K562 (cell line): Measurements from ENCODE around the gene GPHA2. TPM values are rescaled to one million over a fixed set of nuclear protein-coding genes. Genes with fewer than 3 reads are reported as not detected.

Source experiments
- ATAC-seq: fragments of 200-7000 bp; cut with Tn5 transposase; 3 replicates; pipeline ENCODE4 v1.9.1; 2020; ENCODE audit warnings: moderate library complexity
- BruUV-seq: library from RNA; stranded (reverse); fragments of 400-500 nt; replicated peaks from 2 replicates; lab custom pipeline; 2021; lab: Mats Ljungman, UMichigan
- CTCF ChIA-PET: fragments of 300-600 bp; formaldehyde crosslinking; extraction: SDS; loops from one replicate; lab custom pipeline; 2021; ENCODE audit warnings: low intra/inter-chr PET ratio; lab: Yijun Ruan, JAX
- POLR2A ChIA-PET: fragments of 300-600, 350-650 bp; sonication (Branson Sonifier 250); formaldehyde crosslinking; extraction: SDS; loops from one replicate; lab custom pipeline; 2021; ENCODE audit warnings: antibody characterized with exemption, inconsistent platforms; lab: Yijun Ruan, JAX
- DNase-seq, 4 experiments: peaks; one replicate each; pipeline versions ENCODE4 v3.0.0 to v3.0.0-alpha.2; 2011 to 2018; ENCODE audit warnings: low spot score in 3 of 4, mixed read lengths in 3 of 4; ENCODE audit errors: extremely low read depth in 1 of 4
- FAIRE-seq: peaks from 2 replicates; lab custom pipeline; 2011; peaks lifted over from hg19 to GRCh38; lab: Jason Lieb, UNC
- H2AFZ ChIP-seq: 2 replicates; pipeline ENCODE4 v1.6.0; 2011; ENCODE audit warnings: low read depth, low read length, control low read depth, inconsistent platforms
- H3K27ac ChIP-seq: fragments of 200-600 bp; 3 replicates; pipeline ENCODE4 v1.8.0; 2011; ENCODE audit warnings: low read depth, mild to moderate bottlenecking, control low read depth, inconsistent platforms, low read length, moderate library complexity, mixed read lengths; ENCODE audit errors: extremely low read depth
- H3K27me3 ChIP-seq, 2 experiments: fragments of 300-600 bp in 1 of 2; 2 replicates in 1 of 2; 3 replicates in 1 of 2; pipeline versions ENCODE4 v1.6.0 to v1.8.0; 2011; ENCODE audit warnings: inconsistent platforms in 2 of 2, low read length in 2 of 2, mild to moderate bottlenecking in 1 of 2, mixed read lengths in 1 of 2, moderate library complexity in 1 of 2; ENCODE audit not compliant: control insufficient read depth in 2 of 2, insufficient read depth in 2 of 2
- H3K36me3 ChIP-seq: fragments of 300-600 bp; 3 replicates; pipeline ENCODE4 v1.8.0; 2011; ENCODE audit warnings: mild to moderate bottlenecking, low read length, inconsistent platforms; ENCODE audit not compliant: control insufficient read depth, insufficient read depth
- H3K4me1 ChIP-seq, 2 experiments: fragments of 200-600 bp in 1 of 2; replicated peaks in 1 of 2; 2 replicates in 1 of 2; 3 replicates in 1 of 2; pipeline versions ENCODE4 v1.5.1 to v1.8.0; 2011; ENCODE audit warnings: inconsistent platforms in 2 of 2, low read length in 2 of 2, mild to moderate bottlenecking in 1 of 2, mixed read lengths in 1 of 2, moderate library complexity in 1 of 2; ENCODE audit not compliant: control insufficient read depth in 2 of 2, insufficient read depth in 2 of 2
- H3K4me2 ChIP-seq: 2 replicates; pipeline ENCODE4 v1.6.1; 2011; ENCODE audit warnings: low read length, control low read depth, inconsistent platforms, mixed read lengths; ENCODE audit not compliant: insufficient read depth
- H3K4me3 ChIP-seq: fragments of 200-600 bp; sonication (generic), shearing (Covaris generic); 2 replicates; pipeline ENCODE4 v1.5.1; 2016; ENCODE audit warnings: control low read depth, inconsistent platforms
- H3K79me2 ChIP-seq: fragments of 200-600 bp; 3 replicates; pipeline ENCODE4 v1.8.0; 2011; ENCODE audit warnings: low read length, inconsistent platforms; ENCODE audit not compliant: control insufficient read depth, insufficient read depth
- H3K9ac ChIP-seq, 2 experiments: 2 replicates each; pipeline versions ENCODE4 v1.6.0 to v1.6.1; 2011; ENCODE audit warnings: low read depth in 2 of 2, low read length in 2 of 2, control low read depth in 1 of 2, inconsistent platforms in 1 of 2, mild to moderate bottlenecking in 1 of 2, mixed read lengths in 1 of 2; ENCODE audit not compliant: insufficient read depth in 1 of 2
- H3K9me1 ChIP-seq: one replicate; pipeline ENCODE4 v1.6.0; 2011; ENCODE audit warnings: inconsistent platforms, mild to moderate bottlenecking, low read length, moderate library complexity; ENCODE audit not compliant: control insufficient read depth, insufficient read depth
- H3K9me3 ChIP-seq: replicated peaks from 2 replicates; pipeline ENCODE4 v1.5.1; 2011; ENCODE audit warnings: low read depth, low read length, inconsistent platforms; ENCODE audit not compliant: control insufficient read depth, insufficient read depth
- H4K20me1 ChIP-seq: replicated peaks from 2 replicates; pipeline ENCODE4 v1.6.1; 2011; ENCODE audit warnings: low read length, inconsistent platforms, mixed read lengths; ENCODE audit not compliant: control insufficient read depth, insufficient read depth
- RBFOX2 ChIP-seq: fragments of 200-400 bp; formaldehyde crosslinking; IDR thresholded peaks from 2 replicates; pipeline ENCODE4 v1.6.1; 2017; ENCODE audit warnings: low read depth, mild to moderate bottlenecking, low read length, moderate library complexity
- WGBS: fragments of 100-300 bp; shearing (Covaris generic); methylation state at CpG from one replicate; pipeline ENCODE4 v1.1.6; 2016; ENCODE audit warnings: low coverage, mixed read lengths; ENCODE audit not compliant: insufficient coverage; ENCODE audit errors: missing lambda C conversion rate; 5-methylcytosine and 5-hydroxymethylcytosine counted together
- in situ Hi-C: fragments of 300-500 bp; cut with MboI; formaldehyde crosslinking; loops from 4 replicates; pipeline ENCODE4 v1.15.0; 2018; ENCODE audit warnings: inconsistent platforms, mixed read lengths
- intact Hi-C: fragments of 100-400 bp; cut with micrococcal nuclease; formaldehyde crosslinking; loops from 2 replicates; pipeline ENCODE4 v1.14.2; 2022
- polyA plus RNA-seq, 8 experiments: library from polyadenylated mRNA; depleted of rRNA in 4 of 8; stranded (reverse) in 5 of 8; unstranded in 3 of 8; fragments of >200 nt; fragmentation: Nextera tagmentation in 2 of 8; fragmentation: Illumina TruSeq in 1 of 8; extraction: Ambion mirVana in 2 of 8; extraction: Trizol in 1 of 8; gene quantifications; 2 replicates each; pipeline versions ENCODE4 v1.2.1 to v1.2.3, GENCODE V29; 2011 to 2014; ENCODE audit warnings: inconsistent platforms in 1 of 8, missing spikeins in 1 of 8
- total RNA-seq, 7 experiments: library from RNA; depleted of rRNA in 6 of 7; stranded (reverse); fragments of >200 nt in 6 of 7; fragmentation: Illumina TruSeq in 2 of 7; extraction: Trizol in 2 of 7; gene quantifications; 2 replicates each; pipeline versions ENCODE4 v1.2.1 to v1.2.3, GENCODE V29; 2011 to 2021; ENCODE audit warnings: low replicate concordance in 1 of 7
- TF ChIP-seq, protein P1 (sequence below): fragments of 200-800 bp; sonication (Bioruptor generic); IDR thresholded peaks from 2 replicates; pipeline ENCODE4 v1.6.1; 2016; ENCODE audit warnings: missing genetic modification characterization, missing compliant biosample characterization

GPHA2 gene
- total and polyA plus RNA-seq, 9 of the 15 experiments (the other 6 are each of a cell fraction or from before 2014, with no cell fraction given): 0.17 to 0.22 TPM; not detected in 7

DNA sequence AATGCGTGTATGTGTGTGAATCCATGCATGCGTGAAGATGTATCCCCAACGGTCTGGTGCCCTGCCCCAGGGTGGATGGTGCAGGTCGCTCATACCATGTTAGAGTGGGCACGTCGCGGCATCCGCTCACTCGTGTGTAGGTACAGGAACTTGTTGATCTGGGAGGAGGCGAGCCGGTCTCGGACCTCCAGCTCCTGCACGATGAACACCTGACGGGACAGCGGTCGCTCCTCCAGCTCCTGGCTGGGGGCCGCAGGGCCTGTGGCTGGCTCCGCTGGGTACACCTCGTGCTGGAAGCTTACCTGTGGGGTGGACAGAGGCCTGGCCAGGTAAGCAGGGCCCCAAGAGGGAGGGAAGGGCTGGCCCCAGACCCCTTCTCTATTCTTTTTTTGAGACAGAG lies 37.2 kb downstream of the GPHA2 start:
- ATAC-seq (no peak), FAIRE-seq (no peak), DNase-seq (no peak)
- Histone ChIP-seq H3K4me1 (peaks cover 3 to 43% of the 10 kb centered on the region in 2 experiments; a peak in 3 of 5 replicates), H3K27ac (no peak overlapping the region), H3K9me1 (no peaks in the 10 kb centered on the region), H2AFZ (no peak overlapping the region), H3K79me2 (no peaks in the 10 kb centered on the region), H3K9me3 (no peaks in the 10 kb centered on the region), H3K27me3 (no peaks in the 10 kb centered on the region), H4K20me1 (no peaks in the 10 kb centered on the region), H3K9ac (peak overlapping the region in 1 of 2 experiments; percentile 45; a peak in 1 of 4 replicates), H3K4me3 (no peak overlapping the region), H3K36me3 (peaks cover 79% of the 10 kb centered on the region; the same call in 2 of the 3 replicates), H3K4me2 (no peak overlapping the region)
- no TSS peak for BruUV-seq
- intact Hi-C loops: no loop called here
- 86% methylated on average over 13 of the region's 19 CpGs for WGBS
- ChIA-PET CTCF (no interaction called here), POLR2A (interaction anchor here (1.1 to 1.3 kb wide), 3 partner anchors 17 to 602 kb away, joined by 3 read pairs; no protein-coding TSS in a partner anchor)
- in situ Hi-C loops: no loop called here
- peak; percentile 19; the same call in 1 of the 2 replicates for TF ChIP-seq RBFOX2
- TF ChIP-seq, protein P1, sequence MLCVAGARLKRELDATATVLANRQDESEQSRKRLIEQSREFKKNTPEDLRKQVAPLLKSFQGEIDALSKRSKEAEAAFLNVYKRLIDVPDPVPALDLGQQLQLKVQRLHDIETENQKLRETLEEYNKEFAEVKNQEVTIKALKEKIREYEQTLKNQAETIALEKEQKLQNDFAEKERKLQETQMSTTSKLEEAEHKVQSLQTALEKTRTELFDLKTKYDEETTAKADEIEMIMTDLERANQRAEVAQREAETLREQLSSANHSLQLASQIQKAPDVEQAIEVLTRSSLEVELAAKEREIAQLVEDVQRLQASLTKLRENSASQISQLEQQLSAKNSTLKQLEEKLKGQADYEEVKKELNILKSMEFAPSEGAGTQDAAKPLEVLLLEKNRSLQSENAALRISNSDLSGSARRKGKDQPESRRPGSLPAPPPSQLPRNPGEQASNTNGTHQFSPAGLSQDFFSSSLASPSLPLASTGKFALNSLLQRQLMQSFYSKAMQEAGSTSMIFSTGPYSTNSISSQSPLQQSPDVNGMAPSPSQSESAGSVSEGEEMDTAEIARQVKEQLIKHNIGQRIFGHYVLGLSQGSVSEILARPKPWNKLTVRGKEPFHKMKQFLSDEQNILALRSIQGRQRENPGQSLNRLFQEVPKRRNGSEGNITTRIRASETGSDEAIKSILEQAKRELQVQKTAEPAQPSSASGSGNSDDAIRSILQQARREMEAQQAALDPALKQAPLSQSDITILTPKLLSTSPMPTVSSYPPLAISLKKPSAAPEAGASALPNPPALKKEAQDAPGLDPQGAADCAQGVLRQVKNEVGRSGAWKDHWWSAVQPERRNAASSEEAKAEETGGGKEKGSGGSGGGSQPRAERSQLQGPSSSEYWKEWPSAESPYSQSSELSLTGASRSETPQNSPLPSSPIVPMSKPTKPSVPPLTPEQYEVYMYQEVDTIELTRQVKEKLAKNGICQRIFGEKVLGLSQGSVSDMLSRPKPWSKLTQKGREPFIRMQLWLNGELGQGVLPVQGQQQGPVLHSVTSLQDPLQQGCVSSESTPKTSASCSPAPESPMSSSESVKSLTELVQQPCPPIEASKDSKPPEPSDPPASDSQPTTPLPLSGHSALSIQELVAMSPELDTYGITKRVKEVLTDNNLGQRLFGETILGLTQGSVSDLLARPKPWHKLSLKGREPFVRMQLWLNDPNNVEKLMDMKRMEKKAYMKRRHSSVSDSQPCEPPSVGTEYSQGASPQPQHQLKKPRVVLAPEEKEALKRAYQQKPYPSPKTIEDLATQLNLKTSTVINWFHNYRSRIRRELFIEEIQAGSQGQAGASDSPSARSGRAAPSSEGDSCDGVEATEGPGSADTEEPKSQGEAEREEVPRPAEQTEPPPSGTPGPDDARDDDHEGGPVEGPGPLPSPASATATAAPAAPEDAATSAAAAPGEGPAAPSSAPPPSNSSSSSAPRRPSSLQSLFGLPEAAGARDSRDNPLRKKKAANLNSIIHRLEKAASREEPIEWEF: no peak
